Stimulated activated CD8-positive, alpha-beta memory T cell treated with anti-CD3 and anti-CD28 coated beads, Interleukin-7, amount 100 ng/mL, for 4 hours (primary cell): Measurements from ENCODE around the gene GAP43.

Source experiments
- DNase-seq, 2 donors: peaks; one replicate each; pipeline ENCODE4 v3.0.0-alpha.2; 2020; ENCODE audit warnings: low read depth in 2 of 2

The GAP43 gene

GRCh38 chr3:115761927-115762305, 138.6 kb downstream of the GAP43 start:
- no peak for DNase-seq

GRCh38 chr3:115766587-115767482, 143.5 kb downstream of the GAP43 start:
- no peak for DNase-seq

- DNase-seq, result no peak
Measured at GRCh38 chr3:115768661-115769060, 145.4 kb downstream of the GAP43 start.
